ENCODE data around the gene A4GNT. TPM values are rescaled to one million over a fixed set of nuclear protein-coding genes. Genes with fewer than 3 reads are reported as not detected.

The A4GNT gene
- total and polyA plus RNA-seq, 4 donors, result 0.07 to 0.42 (median 0.17) TPM; not detected in 1

DNA sequence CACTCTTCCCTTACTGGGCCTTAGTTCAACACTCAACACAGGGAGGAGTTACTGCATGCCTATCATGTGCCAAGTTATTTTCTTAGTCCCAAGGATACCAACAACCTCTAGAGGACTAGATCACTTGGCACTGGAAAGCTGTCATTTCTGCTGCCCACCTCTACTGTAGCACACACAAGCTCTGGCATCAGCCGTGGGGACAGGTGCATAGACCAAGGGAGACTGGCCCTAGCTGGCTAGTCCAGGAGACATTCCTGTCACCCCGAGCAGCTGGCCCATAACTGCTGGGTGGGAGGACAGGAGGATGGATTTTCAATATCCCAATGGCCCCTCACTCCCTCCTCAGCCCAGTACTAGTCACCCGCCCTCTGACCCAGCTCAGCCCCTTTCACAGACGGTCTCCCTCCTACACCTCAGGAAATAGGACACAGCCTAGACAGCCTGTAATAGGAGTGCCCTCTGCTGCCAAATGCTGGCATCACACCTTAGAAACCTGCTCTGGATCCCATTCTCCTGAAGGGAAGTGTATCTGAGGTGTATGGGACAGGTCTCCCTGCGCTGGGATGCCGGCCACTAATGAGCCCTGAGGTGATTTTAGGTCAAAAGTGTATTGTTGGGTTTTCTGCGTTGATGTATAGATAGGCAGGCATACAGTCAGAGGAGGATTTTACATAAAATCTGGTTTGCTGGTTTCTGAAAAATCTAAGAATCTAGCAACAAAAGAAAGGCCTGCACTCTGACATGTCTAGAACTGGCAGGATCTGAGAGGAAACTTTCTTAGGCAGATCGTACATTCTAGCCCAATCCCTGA lies 13.4 kb downstream of the A4GNT start:
- DNase-seq (ENCODE audit: low spot score), result peak; percentile 68
- Histone ChIP-seq H3K36me3 (ENCODE audit: control insufficient read depth in 4 of 4, insufficient read depth in 3 of 4, low read depth in 1 of 4, low read length in 3 of 4) (no peaks in the 10 kb centered on the region), H3K27ac (ENCODE audit: low read depth in 1 of 2, low read length in 2 of 2) (no peak overlapping the region), H3K4me1 (ENCODE audit: control insufficient read depth in 4 of 4, insufficient read depth in 4 of 4, low read length in 3 of 4) (peaks cover 0 to 13% (median 6%) of the 10 kb centered on the region in 4 donors), H3K4me3 (ENCODE audit: low read depth in 1 of 3, low read length in 3 of 3) (no peak overlapping the region), H3K27me3 (ENCODE audit: control insufficient read depth in 4 of 4, insufficient read depth in 4 of 4, low read length in 3 of 4) (no peaks in the 10 kb centered on the region), H3K9me3 (ENCODE audit: control insufficient read depth in 4 of 4, low read length in 3 of 4) (no peaks in the 10 kb centered on the region), H3K9ac (ENCODE audit: low read depth in 1 of 2, low read length in 2 of 2) (no peak overlapping the region)
- WGBS, result 32% methylated on average over 8 of the region's 8 CpGs
- TF ChIP-seq EGR1 (IDR thresholded peaks at IDR 0.05; ENCODE audit: low read depth in 2 of 2) (no peak), RXRA (IDR thresholded peaks at IDR 0.05) (no peak), RAD21 (IDR thresholded peaks at IDR 0.05) (peak; percentile 79 to 87), FOXA1 (IDR thresholded peaks at IDR 0.05) (no peak), YY1 (IDR thresholded peaks at IDR 0.05) (no peak)
- TF ChIP-seq, protein P1, sequence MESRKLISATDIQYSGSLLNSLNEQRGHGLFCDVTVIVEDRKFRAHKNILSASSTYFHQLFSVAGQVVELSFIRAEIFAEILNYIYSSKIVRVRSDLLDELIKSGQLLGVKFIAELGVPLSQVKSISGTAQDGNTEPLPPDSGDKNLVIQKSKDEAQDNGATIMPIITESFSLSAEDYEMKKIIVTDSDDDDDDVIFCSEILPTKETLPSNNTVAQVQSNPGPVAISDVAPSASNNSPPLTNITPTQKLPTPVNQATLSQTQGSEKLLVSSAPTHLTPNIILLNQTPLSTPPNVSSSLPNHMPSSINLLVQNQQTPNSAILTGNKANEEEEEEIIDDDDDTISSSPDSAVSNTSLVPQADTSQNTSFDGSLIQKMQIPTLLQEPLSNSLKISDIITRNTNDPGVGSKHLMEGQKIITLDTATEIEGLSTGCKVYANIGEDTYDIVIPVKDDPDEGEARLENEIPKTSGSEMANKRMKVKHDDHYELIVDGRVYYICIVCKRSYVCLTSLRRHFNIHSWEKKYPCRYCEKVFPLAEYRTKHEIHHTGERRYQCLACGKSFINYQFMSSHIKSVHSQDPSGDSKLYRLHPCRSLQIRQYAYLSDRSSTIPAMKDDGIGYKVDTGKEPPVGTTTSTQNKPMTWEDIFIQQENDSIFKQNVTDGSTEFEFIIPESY (IDR thresholded peaks at IDR 0.05), result no peak
- TF ChIP-seq, protein P2, sequence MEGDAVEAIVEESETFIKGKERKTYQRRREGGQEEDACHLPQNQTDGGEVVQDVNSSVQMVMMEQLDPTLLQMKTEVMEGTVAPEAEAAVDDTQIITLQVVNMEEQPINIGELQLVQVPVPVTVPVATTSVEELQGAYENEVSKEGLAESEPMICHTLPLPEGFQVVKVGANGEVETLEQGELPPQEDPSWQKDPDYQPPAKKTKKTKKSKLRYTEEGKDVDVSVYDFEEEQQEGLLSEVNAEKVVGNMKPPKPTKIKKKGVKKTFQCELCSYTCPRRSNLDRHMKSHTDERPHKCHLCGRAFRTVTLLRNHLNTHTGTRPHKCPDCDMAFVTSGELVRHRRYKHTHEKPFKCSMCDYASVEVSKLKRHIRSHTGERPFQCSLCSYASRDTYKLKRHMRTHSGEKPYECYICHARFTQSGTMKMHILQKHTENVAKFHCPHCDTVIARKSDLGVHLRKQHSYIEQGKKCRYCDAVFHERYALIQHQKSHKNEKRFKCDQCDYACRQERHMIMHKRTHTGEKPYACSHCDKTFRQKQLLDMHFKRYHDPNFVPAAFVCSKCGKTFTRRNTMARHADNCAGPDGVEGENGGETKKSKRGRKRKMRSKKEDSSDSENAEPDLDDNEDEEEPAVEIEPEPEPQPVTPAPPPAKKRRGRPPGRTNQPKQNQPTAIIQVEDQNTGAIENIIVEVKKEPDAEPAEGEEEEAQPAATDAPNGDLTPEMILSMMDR (IDR thresholded peaks at IDR 0.05; ENCODE audit: low read depth, low read length, missing input control), result peak; percentile 76

DNA sequence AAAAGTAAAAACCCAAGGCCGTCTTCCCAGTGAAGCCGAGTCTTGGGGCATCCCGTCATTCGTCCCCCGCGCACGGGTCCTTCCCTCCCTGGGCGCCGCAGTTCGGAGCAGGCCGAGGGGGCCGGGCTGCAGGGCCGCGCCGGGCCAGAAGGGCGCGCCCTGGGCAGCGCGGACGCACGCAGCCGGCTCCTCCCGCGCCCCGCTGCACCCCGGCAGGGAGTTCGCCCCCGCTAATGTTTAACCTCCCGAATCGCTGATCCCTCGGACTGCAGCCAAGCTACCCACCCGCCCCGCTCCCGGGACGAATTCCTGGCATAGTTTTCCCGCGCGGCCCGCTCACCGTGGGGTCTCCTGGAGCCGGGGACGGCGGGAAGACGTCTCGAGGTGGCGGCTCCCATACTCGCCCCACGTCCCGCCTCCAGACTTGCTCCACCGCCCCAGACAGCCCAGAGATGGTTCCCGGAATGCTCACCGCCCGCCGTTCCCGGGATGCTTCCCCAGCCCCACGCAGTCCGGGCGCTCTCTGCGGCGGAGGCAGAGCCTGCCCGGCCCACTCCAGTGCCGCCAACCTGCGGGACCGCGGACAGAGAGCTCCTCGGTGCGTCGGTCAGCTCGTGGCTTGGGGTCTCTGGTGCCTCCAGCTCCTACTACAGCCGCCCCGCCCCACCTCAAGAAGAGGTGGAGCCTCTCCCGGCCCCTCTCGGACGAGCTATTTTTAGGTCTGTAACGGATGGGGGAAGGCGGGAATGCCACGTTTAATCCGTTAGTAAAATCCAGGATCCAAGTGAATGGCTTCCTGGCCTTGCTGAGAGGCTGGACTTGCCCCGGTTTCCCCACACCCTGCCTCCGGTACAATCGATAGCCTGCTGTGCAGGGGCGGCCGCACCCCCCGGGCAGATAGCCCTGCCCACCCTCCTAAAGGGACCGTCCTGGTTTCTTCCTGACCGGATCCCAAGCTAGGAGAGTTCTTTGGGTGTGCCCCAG lies 16.9 kb downstream of the A4GNT start, which contains the start of gene DZIP1L:
DZIP1L (minus strand) TSS at position 621 of the 984 bp plus-strand sequence. CDS start 11,637 bp downstream, outside the sequence.
- Histone ChIP-seq H3K9ac (ENCODE audit: low read depth in 1 of 2, low read length in 2 of 2) (no peak within 1 kb of the TSS), H3K4me3 (ENCODE audit: low read depth in 1 of 3, low read length in 3 of 3) (peak within 1 kb of the TSS; percentile 57 to 73 (median 72)), H3K27me3 (ENCODE audit: control insufficient read depth in 4 of 4, insufficient read depth in 4 of 4, low read length in 3 of 4) (peaks cover 0 to 2% (median 0%) of the 10 kb centered on the region in 4 donors), H3K4me1 (ENCODE audit: control insufficient read depth in 4 of 4, insufficient read depth in 4 of 4, low read length in 3 of 4) (peaks cover 0 to 13% (median 6%) of the 10 kb centered on the region in 4 donors), H3K27ac (ENCODE audit: low read depth in 1 of 2, low read length in 2 of 2) (peak within 1 kb of the TSS; percentile 59 to 65), H3K9me3 (ENCODE audit: control insufficient read depth in 4 of 4, low read length in 3 of 4) (no peaks in the 10 kb centered on the region), H3K36me3 (ENCODE audit: control insufficient read depth in 4 of 4, insufficient read depth in 3 of 4, low read depth in 1 of 4, low read length in 3 of 4) (no peaks in the 10 kb centered on the region)
- TF ChIP-seq, protein P2 (IDR thresholded peaks at IDR 0.05; ENCODE audit: low read depth, low read length, missing input control), result peak; percentile 42
- TF ChIP-seq, protein P3, sequence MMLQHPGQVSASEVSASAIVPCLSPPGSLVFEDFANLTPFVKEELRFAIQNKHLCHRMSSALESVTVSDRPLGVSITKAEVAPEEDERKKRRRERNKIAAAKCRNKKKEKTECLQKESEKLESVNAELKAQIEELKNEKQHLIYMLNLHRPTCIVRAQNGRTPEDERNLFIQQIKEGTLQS (IDR thresholded peaks at IDR 0.05), result no peak
- WGBS, result 1% methylated on average over 86 of the region's 86 CpGs
- peak; percentile 46 for DNase-seq (ENCODE audit: low spot score)
